ENCODE results near the gene SOAT1.

GRCh38 chr1:179353546-179353945 lies 59.9 kb downstream of the SOAT1 start:
- TF ChIP-seq, protein P1, sequence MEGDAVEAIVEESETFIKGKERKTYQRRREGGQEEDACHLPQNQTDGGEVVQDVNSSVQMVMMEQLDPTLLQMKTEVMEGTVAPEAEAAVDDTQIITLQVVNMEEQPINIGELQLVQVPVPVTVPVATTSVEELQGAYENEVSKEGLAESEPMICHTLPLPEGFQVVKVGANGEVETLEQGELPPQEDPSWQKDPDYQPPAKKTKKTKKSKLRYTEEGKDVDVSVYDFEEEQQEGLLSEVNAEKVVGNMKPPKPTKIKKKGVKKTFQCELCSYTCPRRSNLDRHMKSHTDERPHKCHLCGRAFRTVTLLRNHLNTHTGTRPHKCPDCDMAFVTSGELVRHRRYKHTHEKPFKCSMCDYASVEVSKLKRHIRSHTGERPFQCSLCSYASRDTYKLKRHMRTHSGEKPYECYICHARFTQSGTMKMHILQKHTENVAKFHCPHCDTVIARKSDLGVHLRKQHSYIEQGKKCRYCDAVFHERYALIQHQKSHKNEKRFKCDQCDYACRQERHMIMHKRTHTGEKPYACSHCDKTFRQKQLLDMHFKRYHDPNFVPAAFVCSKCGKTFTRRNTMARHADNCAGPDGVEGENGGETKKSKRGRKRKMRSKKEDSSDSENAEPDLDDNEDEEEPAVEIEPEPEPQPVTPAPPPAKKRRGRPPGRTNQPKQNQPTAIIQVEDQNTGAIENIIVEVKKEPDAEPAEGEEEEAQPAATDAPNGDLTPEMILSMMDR (IDR thresholded peaks at IDR 0.05; ENCODE audit: insufficient read depth, low read length, poor library complexity, severe bottlenecking): no peak
- TF ChIP-seq EZH2phosphoT487 (conservative IDR thresholded peaks at IDR 0.05; ENCODE audit: low read length): no peak

Measured in SU-DHL-6 (cell line).